HG02885 (cell line): ENCODE data around the gene DNPEP.
"Not testable (repeated sequence)": the region's sequence is repeated elsewhere in the genome, so short reads cannot be mapped to it uniquely, and the experiment has no call there.

ENCODE experiments used
- ATAC-seq: cut with Tn5 transposase; IDR thresholded peaks from one replicate; pipeline ENCODE4 v1.9.1; 2021; ENCODE audit warnings: mild to moderate bottlenecking; ENCODE audit not compliant: unreplicated experiment, poor library complexity

The DNPEP gene

DNA sequence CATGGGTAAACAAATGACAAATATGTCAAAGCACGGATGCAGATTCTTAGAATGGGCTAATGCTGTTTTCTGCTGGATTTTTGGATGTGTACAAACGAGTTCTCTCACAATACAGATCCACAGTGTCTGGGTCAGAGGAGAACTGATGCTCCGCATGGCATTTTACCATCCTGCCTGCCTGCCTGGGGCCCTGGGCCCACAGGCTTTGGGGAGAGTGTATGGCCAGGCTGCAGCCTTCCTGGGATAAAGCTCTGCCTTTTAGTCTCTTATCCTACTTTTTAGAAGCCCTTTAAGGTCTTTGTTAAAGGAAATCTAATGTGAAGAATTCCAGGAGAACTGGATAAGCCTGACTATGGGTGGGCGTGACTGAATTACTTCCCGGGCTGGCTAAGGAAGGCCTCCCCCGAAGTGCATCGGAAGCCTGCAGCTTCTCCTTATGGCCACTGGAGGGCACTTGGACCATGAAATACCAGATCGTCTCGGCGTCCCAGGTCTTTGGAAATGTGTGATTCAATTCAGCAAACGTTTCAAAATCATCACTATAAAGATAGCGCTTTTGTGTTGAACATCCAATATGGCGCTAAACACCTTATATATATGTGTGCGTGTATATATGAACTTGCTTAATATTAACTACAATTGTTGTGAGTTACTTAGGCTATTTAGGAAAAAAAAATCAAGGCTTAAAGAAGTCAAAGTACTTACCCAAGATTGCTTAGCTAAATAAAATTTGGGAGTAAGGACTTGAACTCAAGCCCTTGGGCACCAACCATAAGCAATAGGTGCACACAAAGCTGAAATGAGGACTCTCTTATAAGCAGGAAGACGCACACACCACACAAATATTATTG is 15.2 kb upstream of the DNPEP start:
- peak; percentile 72 for ATAC-seq

DNA sequence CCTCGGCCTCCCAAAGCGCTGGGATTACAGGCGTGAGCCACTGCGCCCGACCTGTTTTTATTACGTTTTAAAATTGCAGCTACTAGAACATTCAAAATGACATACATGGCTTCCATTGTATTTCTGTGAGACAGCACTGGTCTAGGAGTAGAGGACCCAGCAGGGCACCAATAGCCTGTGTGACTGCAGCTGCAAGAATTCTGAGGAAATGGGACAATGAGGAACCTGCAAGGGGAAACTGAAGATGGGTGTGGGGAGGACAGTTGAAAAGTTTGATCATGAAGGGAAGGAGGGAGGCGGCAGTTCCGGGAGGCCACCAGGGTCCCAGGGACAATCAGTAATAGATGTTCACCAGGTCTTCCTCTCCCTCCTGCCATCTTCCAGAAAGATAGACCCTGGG is 13.9 kb upstream of the DNPEP start:
- ATAC-seq = no peak

DNA sequence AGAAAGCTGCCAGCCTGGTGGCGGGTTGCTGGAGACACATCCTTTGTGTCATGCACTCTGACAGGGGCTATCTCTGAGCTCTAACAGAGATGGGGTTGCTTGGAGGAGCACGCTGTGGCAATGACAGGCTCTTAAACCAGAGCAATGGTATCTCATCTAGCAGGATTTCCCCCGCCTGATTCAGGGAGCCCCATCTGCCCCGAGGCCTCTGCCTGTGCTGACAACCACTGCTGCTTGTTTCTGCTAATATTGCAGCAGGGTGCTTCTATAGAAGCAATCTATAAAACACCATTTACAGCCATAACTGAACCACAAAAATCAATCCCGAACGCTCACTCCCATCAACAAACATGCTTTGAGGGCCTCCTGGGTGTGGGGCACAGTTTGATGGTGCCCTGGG is 12.8 kb upstream of the DNPEP start:
- ATAC-seq = no peak

DNA sequence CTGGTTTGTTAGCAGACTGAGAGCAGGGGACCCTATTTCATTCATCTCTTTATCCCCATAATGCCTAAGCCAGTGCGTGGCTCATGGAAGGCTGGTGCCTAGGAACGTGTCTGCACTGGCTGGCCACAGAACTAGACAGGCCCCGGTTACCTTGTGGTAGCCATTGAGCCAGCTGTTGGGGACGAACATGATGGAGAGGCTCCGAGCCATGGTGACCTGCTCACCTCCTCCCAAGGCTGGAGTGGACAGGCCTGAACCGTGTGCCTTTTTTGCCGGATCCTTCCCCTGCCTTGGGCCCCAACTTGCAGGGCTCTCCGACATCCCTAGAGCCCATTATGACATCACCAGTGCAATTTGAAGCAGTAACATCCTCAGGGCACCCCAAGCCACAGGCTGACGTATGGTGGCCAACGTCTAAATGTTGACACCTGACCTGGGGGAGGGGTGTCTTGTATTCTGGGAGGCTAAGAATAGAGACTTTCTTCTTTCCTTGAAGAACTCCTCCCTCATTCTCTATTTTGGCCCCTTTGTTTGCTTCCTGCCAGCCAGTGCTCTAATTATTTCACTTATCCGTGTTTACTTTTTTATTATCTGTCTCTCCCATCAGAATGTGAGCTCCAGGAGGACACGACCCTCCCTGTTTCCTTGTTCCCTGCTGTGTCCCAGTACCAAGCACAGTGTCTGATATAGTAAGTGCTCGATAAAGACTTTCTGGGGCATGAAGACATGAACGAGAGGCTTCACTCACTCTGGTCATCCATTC is 12.2 kb upstream of the DNPEP start:
- ATAC-seq = no peak

DNA sequence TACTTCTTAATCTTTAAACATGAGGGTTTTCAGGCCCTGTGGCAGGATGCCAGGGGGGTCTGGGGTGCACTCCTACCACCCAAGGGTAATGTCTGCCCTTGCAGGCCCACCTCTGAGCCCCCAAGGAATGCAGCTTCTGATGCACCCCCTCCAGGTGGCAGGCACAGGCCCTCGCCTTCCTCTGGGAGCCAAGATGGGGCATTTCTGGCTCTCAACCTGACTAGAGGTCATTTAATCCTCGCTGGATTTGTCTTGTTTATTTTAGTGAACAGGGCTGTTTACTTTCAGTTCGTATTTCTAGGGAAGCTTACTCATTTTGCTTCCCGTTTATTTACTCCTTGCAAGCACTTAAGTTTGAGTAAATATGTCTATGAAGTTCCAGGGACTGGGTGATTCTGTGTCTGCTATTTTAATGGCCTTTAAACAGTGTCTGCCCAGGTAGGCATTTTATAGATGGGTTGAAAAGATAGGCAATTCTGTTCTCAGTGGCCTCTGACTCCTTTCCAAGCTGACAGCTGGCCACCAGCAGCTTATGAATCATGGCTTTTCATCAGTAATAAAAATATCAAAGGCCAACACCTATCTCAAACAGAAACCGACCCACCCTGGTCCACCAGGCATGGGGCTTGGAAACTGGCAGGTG is 11.1 kb upstream of the DNPEP start:
- ATAC-seq = no peak

DNA sequence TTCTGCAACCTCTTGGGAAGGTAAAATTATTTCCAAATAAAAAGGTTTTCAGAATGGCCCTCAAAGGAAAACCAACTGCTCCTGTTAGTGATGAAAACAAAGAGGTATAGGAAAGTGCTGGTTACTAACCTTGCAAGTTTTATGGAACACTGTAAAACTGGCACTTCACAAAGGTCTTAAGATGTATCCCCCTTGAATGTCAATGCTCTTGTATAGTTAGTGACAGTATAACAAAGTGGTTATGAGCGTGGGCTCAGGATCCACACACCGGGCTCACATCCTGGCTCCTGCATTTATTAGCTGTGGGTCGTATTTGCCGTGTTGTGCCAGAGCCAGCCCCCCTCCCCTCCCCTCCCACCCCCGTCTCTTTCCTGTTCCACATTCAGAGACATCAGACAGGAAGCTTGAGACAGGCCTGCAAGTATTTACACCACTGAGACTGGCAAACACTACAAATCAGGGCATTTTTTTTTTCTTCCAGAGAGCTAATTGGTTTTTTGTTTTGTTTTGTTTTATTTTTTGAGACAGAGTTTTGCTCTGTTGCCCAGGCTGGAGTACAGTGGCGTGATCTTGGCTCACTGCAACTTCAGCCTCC is 9.2 kb upstream of the DNPEP start:
- no peak for ATAC-seq

DNA sequence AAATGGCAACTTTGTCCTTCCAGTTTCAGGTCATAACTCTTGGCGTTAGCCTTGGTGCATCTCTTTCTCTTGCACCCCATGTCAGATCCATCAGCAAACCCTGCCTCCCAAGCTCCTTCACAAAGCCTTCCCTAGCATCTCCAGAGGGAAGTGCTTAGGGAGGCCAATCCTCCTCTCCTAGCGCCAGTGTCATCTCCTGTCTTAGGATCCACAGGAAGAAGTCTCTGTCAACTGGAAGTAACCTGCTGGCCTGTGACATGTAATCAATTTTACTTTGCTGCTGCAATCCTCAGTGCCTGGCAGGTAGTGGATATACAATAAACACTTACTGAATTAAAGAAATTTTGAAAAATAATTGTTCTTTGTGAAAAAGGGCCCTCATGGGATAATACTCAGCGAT is 7.9 kb upstream of the DNPEP start:
- ATAC-seq = no peak

DNA sequence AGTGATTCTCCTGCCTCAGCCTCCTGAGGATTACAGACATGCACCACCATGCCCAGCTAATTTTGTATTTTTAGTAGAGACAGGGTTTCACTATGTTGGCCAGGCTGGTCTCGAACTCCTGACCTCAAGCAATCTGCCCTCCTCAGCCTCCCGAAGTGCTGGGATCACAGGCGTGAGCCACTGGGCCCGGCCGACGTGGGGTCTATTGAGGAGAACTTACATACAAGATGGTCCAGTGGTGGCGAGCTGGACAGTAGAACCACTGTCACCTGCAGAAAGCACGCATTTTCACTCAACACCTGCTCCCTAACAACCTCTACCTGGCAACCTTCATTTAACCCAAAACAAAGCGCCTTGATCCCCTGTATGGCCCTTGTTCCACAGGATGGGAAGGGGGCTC is 7.3 kb upstream of the DNPEP start:
- ATAC-seq = not testable (repeated sequence)

DNA sequence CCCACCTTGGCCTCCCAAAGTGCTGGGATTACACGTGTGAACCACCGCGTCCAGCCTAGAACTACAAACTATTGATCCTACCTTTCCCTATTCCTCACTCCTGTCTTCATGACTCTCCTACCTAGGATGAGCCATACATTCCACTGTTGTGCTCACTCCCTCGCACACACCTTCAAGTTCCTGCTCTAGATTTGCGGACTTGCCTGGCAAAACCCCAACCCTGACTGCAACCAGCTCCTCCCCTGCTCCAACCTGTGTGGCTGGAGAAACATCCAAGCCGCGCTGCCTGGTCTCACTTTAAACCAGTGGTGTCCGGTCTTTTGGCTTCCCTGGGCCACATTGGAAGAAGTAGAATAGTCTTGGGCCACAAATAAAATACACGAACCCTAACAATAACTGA is 5.0 kb upstream of the DNPEP start:
- ATAC-seq = no peak

DNA sequence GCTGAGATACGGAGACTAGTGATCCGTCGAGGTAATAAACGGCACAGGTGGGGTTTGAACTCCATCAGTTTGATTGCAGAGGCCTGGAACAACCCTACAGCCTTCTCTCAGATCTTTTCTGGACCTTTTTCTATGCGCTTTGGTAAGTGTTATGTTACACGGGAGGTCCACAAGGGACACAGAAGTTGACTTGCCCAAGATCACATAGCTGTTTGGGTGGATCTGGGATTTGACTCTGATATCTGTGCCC is 1.1 kb upstream of the DNPEP start:
- no peak for ATAC-seq

DNA sequence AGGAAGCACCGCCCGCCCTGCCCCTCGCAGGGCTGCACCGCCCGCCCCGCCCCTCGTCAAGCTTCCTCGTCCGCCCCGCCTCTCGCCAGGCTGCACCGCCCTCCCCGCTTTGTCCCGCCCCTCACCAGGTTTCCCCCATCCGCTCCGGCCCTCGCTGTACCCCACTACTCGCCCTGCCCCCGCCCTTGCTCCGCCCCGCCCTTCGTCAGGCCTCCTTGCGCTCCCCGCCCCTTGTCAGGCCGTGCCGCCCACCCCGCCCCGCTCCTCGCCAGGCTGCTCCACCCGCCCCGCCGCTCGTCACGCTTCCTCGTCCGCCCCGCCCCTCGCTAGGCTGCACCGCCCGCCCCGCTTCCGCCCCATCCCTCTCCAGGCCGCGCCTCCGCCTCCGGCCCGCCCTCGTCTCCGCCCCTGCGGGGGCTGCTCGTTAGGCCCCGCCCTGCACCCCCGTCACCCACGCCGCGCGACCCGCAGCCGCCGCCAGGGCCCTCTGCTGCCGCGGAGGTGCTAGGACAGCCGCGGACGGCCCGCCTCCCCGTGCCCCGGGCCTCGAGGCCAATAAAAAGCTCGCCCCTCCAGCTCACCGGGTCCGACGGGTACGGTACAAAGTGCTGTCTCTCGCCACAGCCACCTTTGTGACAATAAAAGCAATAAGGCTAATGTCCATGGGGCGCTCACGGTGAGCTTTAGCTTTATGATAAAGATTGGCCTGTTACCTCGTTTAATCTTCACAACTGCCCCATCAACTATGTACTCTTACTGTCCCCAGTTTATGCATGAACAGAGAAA is 602 bp upstream of the DNPEP start:
- ATAC-seq = peak; percentile 80

DNA sequence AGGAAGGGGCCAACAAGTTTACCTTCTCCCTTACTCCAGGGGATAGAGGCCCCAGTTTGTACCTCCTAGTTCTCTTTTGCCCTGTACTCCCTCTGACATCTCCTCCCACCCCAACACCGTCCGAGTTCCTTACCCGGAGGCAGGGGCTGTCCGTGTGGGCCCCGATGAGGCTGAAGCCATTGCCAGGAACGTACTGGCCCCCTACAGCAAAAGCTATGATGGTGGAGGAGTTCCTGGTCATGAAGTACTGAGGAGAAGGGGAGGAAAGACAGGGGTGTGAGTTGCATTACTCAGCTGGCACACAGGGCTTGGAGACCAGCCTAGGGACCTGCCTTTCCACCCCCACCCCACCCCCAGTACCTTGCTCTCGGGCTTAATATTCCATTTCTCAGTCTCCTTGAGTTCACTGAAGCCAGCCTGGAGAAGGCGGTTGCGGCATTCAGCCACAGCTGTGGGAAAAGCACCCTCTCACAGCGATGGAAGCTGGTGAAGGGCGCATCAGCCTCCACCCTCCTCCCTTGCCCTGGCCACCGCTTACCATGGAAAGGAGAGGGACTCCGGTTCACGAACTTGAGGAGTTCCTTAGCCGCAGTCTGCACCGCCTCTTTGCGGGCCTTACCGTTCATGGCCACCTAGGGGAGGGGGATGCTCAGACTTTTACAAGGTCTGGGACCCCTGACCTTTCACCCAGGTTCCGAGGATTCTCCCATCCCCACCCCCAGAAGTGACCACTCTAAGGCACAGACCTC is 1.0 kb downstream of the DNPEP start:
- ATAC-seq = no peak

DNA sequence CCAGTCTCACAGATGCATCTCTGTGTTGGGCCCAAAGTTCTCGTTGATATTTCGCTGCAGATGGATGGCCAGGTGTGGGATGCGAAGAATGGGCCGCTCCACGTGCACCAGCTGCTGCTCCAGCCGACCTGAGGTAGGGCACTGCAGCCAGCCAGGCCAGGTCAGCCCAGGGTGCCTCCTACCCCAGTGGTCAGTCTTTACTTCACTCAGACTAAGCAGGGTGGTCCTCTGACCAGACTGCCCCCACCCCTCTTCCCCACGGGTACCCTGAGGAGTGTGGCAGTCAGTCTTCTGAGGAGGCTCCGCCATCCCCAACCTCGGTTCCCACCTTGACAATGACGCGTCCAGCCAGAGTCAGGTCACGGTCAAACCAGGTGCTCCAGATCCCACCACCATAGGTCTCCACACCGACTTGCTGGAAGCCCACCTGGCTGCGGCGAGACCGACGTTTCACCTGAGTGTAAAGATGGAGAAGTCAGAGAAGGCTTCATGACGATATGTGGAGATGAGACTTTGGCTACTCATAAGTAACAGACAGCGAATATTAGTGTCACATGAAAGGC is 1.7 kb downstream of the DNPEP start:
- no peak for ATAC-seq

DNA sequence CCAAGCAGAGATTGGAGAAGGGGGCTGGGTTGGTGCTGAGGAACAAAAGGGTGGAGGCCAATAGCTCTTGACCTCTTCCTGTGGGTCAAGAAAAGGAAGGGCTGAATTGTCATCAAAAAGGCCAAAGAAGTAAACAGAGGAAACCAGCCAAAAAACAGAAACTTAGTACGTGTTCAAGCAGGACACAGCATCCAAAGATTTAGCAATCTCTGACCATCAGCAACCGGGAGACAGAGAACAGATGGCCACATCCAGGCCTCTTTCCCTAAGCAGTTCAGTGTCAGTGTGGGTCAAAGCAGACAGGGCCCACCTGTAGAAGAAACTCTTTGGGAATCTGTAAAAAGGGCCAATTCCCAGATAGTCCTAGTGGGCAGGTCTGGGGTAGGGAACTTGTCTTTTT is 2.9 kb downstream of the DNPEP start:
- ATAC-seq = no peak

DNA sequence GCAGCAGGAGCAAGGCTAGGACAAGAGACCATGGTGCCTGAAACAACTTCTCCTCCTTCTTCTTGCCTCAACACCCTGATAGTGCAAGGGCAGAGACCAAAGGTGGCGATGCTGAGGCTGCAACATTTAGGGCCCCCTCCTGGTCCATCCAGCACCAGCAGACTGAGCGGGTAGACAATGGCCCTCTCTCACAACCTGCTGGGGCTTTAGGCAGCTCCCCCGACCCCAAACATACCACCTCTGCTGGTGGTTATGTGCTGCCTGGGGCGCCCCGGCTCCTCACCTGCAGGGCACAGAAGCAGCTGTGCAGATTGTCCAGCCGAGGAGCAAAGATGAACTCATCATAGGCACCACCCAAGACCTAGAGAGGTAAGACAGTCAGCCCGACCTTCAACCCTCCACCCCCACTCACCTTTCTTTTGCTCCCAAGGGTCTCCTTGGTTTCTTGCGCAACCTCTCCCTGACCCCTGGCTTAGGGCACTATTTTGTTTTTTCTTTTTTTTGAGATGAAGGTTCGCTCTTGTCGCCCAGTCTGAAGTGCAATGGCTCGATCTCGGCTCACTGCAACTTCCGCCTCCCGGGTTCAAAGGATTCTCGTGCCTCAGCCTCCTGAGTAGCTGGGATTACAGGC is 3.5 kb downstream of the DNPEP start:
- no peak for ATAC-seq

DNA sequence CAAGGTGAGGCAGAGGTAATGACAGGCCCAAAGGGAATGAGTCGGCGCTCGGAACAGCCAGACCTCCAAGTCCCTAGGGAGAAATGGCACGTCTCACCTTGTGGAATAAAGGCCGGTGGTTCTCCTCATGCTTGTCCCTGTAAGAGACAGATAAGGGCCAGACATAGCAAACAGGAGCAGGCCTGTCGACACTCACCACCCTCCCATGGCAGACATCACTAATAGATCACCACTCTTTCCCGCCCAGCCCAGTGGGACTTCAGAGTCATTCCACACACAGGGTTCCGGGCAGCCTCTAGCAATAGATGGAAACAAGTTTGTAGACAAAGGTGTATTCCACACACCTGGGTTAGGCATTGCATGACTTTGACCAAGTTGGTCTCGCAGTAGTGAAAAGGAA is 6.3 kb downstream of the DNPEP start:
- ATAC-seq = no peak

DNA sequence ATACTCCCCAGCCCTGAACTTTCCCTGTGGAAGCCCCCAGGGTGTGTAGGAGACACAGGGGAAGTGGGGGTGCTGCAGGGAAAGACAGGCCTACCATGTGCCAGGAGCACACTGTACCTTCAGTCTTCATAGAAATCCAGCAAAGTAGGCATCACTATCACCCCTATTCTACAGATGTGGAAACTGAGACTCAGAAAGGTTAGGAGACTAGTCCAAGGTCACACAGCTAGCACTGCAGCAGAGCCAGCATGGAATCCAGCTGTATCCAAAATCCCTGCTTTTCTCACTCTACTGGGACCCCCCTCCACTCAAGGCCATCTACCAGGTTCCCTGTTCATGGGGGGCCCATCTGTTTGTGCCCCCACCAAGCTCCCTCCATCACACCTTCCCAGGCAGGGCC is 6.8 kb downstream of the DNPEP start:
- ATAC-seq = no peak

DNA sequence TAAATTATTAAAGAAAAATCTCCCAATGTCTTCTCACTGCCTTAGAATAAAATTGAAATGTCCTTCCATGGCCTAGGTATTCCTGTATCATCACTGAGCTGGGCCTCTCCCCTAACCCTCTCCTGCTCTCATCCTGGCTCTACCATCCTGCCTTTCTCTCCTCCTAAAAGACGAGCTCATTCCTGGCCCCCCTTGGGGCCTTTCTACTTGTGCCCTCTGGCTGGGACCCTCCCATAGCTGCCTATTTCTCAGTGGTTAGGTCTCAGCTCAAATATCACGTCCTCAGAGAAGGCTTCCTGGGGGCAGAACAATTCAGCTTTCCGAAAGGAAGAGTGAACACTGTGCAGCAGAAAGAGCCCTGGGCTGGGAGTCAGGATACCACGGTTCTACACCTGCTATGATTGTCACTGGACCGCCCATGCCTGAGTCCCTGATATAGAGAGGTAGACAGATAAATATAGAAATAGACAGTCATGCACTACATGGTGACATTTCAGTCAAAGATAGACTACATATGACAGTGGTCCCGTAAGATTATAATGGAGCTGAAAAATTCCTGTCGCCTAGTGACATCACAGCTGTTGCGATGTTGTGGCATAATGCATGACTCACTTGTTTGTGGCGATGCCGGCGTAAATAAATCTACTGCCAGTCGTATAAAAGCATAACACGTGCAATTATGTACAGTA is 9.4 kb downstream of the DNPEP start:
- no peak for ATAC-seq
